Islet of Langerhans (tissue), 1 donor: Measurements from ENCODE around the gene HMGXB4.

Source experiments
- FAIRE-seq: peaks from one replicate; lab custom pipeline; 2011; peaks lifted over from hg19 to GRCh38; lab: Jason Lieb, UNC

The HMGXB4 gene

GRCh38 chr22:35327690-35328471 lies 70.6 kb downstream of the HMGXB4 start:
- FAIRE-seq = no peak

- no peak for FAIRE-seq
Observed at GRCh38 chr22:35328472-35328885, 71.2 kb downstream of the HMGXB4 start.

- FAIRE-seq = no peak
Observed at GRCh38 chr22:35329114-35329847, 72.0 kb downstream of the HMGXB4 start.

- FAIRE-seq = no peak
Observed at GRCh38 chr22:35330258-35330861, 73.1 kb downstream of the HMGXB4 start.

- no peak for FAIRE-seq
Observed at GRCh38 chr22:35332278-35332677, 75.0 kb downstream of the HMGXB4 start.

- FAIRE-seq = no peak
Observed at GRCh38 chr22:35333220-35333619, 75.9 kb downstream of the HMGXB4 start.

- FAIRE-seq = no peak
Observed at GRCh38 chr22:35334004-35334403, 76.7 kb downstream of the HMGXB4 start.

- no peak for FAIRE-seq
Observed at GRCh38 chr22:35335468-35335867, 78.2 kb downstream of the HMGXB4 start.

- no peak for FAIRE-seq
Observed at GRCh38 chr22:35335936-35336781, 78.9 kb downstream of the HMGXB4 start.

- FAIRE-seq = no peak
Observed at GRCh38 chr22:35337932-35338331, 80.6 kb downstream of the HMGXB4 start.

GRCh38 chr22:35341090-35341874 lies 84.0 kb downstream of the HMGXB4 start:
- FAIRE-seq = no peak

GRCh38 chr22:35342390-35342789 lies 85.1 kb downstream of the HMGXB4 start:
- FAIRE-seq = no peak

GRCh38 chr22:35343664-35344550 lies 86.6 kb downstream of the HMGXB4 start:
- FAIRE-seq = no peak

- FAIRE-seq = no peak
Observed at GRCh38 chr22:35344956-35345690, 87.8 kb downstream of the HMGXB4 start.
